ENCODE data around the gene NDST4.

The NDST4 gene

DNA sequence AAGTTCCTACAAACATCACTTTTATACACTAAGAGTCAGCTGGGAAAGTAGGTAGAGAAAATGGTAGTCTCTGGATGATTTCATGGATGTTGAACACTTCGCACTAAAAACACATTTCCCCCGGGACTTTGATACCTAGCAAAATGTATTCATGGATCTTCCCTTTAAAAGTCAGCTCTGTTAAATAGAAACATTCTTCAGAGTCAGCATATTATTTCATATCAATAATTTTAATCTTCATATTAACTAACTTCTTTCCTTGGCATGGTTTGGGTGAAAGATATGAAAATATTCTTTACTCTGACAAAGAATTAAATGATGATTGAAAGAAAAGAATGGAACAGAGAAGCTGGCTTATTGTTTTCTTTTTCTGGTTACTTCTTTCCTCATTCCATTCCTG is 185.5 kb downstream of the NDST4 start:
- ATAC-seq, result no peak
- TF ChIP-seq, protein P1, sequence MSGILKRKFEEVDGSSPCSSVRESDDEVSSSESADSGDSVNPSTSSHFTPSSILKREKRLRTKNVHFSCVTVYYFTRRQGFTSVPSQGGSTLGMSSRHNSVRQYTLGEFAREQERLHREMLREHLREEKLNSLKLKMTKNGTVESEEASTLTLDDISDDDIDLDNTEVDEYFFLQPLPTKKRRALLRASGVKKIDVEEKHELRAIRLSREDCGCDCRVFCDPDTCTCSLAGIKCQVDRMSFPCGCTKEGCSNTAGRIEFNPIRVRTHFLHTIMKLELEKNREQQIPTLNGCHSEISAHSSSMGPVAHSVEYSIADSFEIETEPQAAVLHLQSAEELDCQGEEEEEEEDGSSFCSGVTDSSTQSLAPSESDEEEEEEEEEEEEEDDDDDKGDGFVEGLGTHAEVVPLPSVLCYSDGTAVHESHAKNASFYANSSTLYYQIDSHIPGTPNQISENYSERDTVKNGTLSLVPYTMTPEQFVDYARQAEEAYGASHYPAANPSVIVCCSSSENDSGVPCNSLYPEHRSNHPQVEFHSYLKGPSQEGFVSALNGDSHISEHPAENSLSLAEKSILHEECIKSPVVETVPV (CRISPR knock-in tag; IDR thresholded peaks at IDR 0.05), result no peak
- TF ChIP-seq, protein P2, sequence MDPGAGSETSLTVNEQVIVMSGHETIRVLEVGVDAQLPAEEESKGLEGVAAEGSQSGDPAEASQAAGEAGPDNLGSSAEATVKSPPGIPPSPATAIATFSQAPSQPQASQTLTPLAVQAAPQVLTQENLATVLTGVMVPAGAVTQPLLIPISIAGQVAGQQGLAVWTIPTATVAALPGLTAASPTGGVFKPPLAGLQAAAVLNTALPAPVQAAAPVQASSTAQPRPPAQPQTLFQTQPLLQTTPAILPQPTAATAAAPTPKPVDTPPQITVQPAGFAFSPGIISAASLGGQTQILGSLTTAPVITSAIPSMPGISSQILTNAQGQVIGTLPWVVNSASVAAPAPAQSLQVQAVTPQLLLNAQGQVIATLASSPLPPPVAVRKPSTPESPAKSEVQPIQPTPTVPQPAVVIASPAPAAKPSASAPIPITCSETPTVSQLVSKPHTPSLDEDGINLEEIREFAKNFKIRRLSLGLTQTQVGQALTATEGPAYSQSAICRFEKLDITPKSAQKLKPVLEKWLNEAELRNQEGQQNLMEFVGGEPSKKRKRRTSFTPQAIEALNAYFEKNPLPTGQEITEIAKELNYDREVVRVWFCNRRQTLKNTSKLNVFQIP (CRISPR knock-in tag; IDR thresholded peaks at IDR 0.05; ENCODE audit: borderline replicate concordance, low read depth), result no peak
- no peak for TF ChIP-seq ZFP3 (CRISPR knock-in tag; IDR thresholded peaks at IDR 0.05)
- TF ChIP-seq ZFP30 (CRISPR knock-in tag; IDR thresholded peaks at IDR 0.05), result no peak
- TF ChIP-seq TCF4 (CRISPR knock-in tag; IDR thresholded peaks at IDR 0.05; ENCODE audit: borderline replicate concordance), result no peak
- TF ChIP-seq ZNF8 (CRISPR knock-in tag; IDR thresholded peaks at IDR 0.05), result no peak
- TF ChIP-seq ZNF70 (CRISPR knock-in tag; IDR thresholded peaks at IDR 0.05), result no peak
- TF ChIP-seq PPARA (CRISPR knock-in tag; IDR thresholded peaks at IDR 0.05; ENCODE audit: borderline replicate concordance), result no peak
- TF ChIP-seq BACH2 (CRISPR knock-in tag; IDR thresholded peaks at IDR 0.05; ENCODE audit: borderline replicate concordance), result no peak

DNA sequence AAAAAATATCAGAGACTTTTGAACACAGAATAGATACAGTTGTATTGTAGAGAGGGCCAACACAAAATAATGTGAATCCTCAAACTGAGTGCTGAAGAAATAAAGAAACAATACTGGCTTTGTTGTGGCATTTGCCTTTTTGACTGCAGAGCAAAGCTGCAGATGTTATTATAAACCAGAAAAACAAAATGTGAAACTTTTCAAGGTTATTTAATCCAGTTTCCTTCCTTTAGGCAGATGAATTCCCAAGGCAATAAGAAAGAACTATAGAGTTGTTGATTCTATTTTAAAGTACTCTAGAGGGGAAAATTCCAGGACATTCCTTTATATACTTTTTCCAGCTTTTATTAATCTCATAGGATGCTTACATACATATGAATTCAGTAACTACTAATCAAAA is 186.8 kb downstream of the NDST4 start:
- ATAC-seq, result no peak
- TF ChIP-seq CSDC2 (CRISPR knock-in tag; IDR thresholded peaks at IDR 0.05) (no peak), ARNTL (CRISPR knock-in tag; IDR thresholded peaks at IDR 0.05; ENCODE audit: borderline replicate concordance, low read depth) (no peak), ZNF70 (CRISPR knock-in tag; IDR thresholded peaks at IDR 0.05) (no peak)

DNA sequence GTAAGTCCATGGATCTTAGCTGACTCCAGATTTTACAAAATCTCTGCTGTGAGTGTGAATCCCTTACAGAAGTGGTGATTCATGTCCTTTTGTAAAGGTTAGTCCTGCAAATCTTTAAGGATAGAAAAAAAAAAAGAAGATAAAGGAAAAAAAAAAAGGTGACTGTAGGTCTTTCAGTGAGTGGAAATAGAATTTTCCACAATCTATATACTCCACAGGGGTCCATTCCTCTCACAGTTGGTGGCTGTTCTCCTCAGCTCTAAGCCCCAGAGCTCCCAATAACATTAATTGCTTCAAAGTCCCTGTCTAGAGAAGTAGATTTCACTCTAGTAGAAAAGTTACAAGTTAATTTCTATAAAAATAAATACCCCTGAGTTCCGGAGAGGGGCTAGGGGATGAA is 189.1 kb downstream of the NDST4 start:
- TF ChIP-seq ZNF8 (CRISPR knock-in tag; IDR thresholded peaks at IDR 0.05), result no peak
- no peak for TF ChIP-seq GLIS3 (CRISPR knock-in tag; IDR thresholded peaks at IDR 0.05)
- no peak for TF ChIP-seq ISL1 (CRISPR knock-in tag; IDR thresholded peaks at IDR 0.05)
- ATAC-seq, result no peak

DNA sequence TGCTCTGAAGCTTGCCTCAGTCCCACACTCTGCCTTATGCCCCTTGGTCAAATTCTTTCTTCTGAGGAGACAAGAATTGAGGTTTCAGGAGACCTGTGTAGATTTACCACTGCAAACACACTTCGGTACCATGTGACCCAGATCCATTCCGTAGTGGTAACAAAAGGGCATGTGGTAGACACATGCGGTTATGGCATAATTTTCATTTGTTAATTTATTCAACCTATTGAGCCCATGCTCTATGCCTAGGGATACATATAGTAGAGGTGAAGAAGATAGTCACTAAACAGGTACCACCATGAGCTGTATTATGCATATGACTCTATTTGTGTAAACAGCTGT is 190.9 kb downstream of the NDST4 start:
- no peak for ATAC-seq
- no peak for TF ChIP-seq TCF4 (CRISPR knock-in tag; IDR thresholded peaks at IDR 0.05; ENCODE audit: borderline replicate concordance)
- no peak for TF ChIP-seq ZNF70 (CRISPR knock-in tag; IDR thresholded peaks at IDR 0.05)

DNA sequence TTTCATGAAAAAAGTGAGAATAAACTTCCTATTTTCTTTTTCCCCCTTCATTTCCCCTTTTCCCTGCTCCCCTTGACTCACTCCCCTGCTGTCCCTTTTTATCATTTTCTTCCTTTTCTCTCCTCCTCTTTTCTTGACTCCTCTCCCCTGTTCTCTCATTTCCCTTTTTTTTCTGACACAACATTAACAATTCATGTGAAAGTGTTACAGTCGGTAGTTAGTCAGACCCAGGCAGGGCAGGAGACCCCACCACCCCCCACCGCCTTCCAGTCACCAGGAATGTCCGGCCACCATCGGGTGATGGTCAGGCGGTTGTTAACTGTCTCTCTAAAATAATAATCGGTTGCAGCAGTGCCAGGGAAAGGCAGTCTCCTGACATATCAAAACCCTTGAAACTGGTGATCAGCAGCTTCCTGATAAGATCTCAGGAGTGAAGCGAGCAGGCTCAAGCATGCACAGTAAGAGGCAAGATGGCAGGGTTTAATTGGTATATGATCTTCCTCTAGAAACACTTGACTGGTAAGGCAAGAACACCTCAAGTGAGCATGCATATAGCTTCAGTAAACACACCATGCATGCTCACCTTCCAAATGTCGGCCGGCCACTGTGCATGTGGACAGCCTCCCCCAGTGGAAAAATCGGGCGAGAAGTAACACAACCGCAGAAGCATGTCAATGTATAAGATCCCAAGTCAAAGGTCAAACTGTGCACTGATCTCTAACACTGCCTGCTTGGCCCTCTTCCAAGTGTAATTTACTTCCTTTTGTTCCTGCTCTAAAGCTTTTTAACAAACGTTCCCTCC is 191.4 kb downstream of the NDST4 start:
- TF ChIP-seq ZFP30 (CRISPR knock-in tag; IDR thresholded peaks at IDR 0.05), result no peak
- no peak for TF ChIP-seq ZC3H10 (CRISPR knock-in tag; IDR thresholded peaks at IDR 0.05)
- no peak for TF ChIP-seq BACH2 (CRISPR knock-in tag; IDR thresholded peaks at IDR 0.05; ENCODE audit: borderline replicate concordance)
- TF ChIP-seq, protein P3, sequence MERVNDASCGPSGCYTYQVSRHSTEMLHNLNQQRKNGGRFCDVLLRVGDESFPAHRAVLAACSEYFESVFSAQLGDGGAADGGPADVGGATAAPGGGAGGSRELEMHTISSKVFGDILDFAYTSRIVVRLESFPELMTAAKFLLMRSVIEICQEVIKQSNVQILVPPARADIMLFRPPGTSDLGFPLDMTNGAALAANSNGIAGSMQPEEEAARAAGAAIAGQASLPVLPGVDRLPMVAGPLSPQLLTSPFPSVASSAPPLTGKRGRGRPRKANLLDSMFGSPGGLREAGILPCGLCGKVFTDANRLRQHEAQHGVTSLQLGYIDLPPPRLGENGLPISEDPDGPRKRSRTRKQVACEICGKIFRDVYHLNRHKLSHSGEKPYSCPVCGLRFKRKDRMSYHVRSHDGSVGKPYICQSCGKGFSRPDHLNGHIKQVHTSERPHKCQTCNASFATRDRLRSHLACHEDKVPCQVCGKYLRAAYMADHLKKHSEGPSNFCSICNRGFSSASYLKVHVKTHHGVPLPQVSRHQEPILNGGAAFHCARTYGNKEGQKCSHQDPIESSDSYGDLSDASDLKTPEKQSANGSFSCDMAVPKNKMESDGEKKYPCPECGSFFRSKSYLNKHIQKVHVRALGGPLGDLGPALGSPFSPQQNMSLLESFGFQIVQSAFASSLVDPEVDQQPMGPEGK (CRISPR knock-in tag; IDR thresholded peaks at IDR 0.05; ENCODE audit: borderline replicate concordance), result no peak
- TF ChIP-seq, protein P2 (CRISPR knock-in tag; IDR thresholded peaks at IDR 0.05; ENCODE audit: borderline replicate concordance, low read depth), result no peak
- TF ChIP-seq RARB (CRISPR knock-in tag; IDR thresholded peaks at IDR 0.05), result no peak
- TF ChIP-seq, protein P1 (CRISPR knock-in tag; IDR thresholded peaks at IDR 0.05), result no peak
- no peak for TF ChIP-seq ZNF70 (CRISPR knock-in tag; IDR thresholded peaks at IDR 0.05)
- no peak for TF ChIP-seq ESRRG (CRISPR knock-in tag; IDR thresholded peaks at IDR 0.05)
- TF ChIP-seq TCF4 (CRISPR knock-in tag; IDR thresholded peaks at IDR 0.05; ENCODE audit: borderline replicate concordance), result no peak
- no peak for TF ChIP-seq ARNTL (CRISPR knock-in tag; IDR thresholded peaks at IDR 0.05; ENCODE audit: borderline replicate concordance, low read depth)
- TF ChIP-seq PPARA (CRISPR knock-in tag; IDR thresholded peaks at IDR 0.05; ENCODE audit: borderline replicate concordance), result no peak
- no peak for TF ChIP-seq ZNF565 (CRISPR knock-in tag; conservative IDR thresholded peaks at IDR 0.05; ENCODE audit: low read depth)
- TF ChIP-seq, protein P4, sequence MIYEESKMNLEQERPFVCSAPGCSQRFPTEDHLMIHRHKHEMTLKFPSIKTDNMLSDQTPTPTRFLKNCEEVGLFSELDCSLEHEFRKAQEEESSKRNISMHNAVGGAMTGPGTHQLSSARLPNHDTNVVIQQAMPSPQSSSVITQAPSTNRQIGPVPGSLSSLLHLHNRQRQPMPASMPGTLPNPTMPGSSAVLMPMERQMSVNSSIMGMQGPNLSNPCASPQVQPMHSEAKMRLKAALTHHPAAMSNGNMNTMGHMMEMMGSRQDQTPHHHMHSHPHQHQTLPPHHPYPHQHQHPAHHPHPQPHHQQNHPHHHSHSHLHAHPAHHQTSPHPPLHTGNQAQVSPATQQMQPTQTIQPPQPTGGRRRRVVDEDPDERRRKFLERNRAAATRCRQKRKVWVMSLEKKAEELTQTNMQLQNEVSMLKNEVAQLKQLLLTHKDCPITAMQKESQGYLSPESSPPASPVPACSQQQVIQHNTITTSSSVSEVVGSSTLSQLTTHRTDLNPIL (CRISPR knock-in tag; IDR thresholded peaks at IDR 0.05; ENCODE audit: low read depth), result no peak
- no peak for TF ChIP-seq OSR1 (CRISPR knock-in tag; IDR thresholded peaks at IDR 0.05)
- no peak for TF ChIP-seq TOX (CRISPR knock-in tag; IDR thresholded peaks at IDR 0.05; ENCODE audit: borderline replicate concordance)
- TF ChIP-seq ZFP3 (CRISPR knock-in tag; IDR thresholded peaks at IDR 0.05), result no peak
- no peak for ATAC-seq

Data from SK-N-SH treated with all-trans-retinoic acid at 6 μM for 48 hours (cell line).